Activated T-helper 2 cell treated with anti-CD3 and anti-CD28 coated beads, Interferon-gamma antibody, Interleukin-2, Interleukin-4, amounts not matched to agents 10 μg/mL and 5 μg/mL and 100 μg/mL, durations not matched to agents 14 hours and 24 hours and 36 hours (primary cell): ENCODE measurements around the gene KRT77. TPM values are rescaled to one million over a fixed set of nuclear protein-coding genes. Genes with fewer than 3 reads are reported as not detected.

Source experiments
- total RNA-seq: library from RNA; stranded (reverse); gene quantifications from 2 replicates; pipeline ENCODE4 v1.2.3, GENCODE V29; 2022

Gene KRT77
- total RNA-seq, 1 donor from 2014 or later: not detected

Other genes starting within 250 kb of the KRT77 start
- not detected in 2 replicates for gene KRT6C, start 229.7 kb downstream of the KRT77 start, total RNA-seq
- gene KRT6A, start 210.3 kb downstream of the KRT77 start, total RNA-seq: not detected in 2 replicates
- gene KRT5, start 183.1 kb downstream of the KRT77 start, total RNA-seq: not detected in 2 replicates
- not detected in 2 replicates for gene KRT71, start 150.4 kb downstream of the KRT77 start, total RNA-seq
- gene KRT74, start 129.7 kb downstream of the KRT77 start, total RNA-seq: not detected in 2 replicates
- gene KRT72, start 102.1 kb downstream of the KRT77 start, total RNA-seq: not detected in 2 replicates
- gene KRT73, start 85.0 kb downstream of the KRT77 start, total RNA-seq: not detected in 2 replicates
- gene KRT2, start 51.3 kb downstream of the KRT77 start, total RNA-seq: not detected in 2 replicates
- gene KRT1, start 23.1 kb downstream of the KRT77 start, total RNA-seq: 3.0 and 3.4 TPM in 2 replicates
- not detected in 2 replicates for gene KRT76, start 73.8 kb upstream of the KRT77 start, total RNA-seq
- gene KRT3, start 92.6 kb upstream of the KRT77 start, total RNA-seq: not detected in 2 replicates
- gene KRT4, start 110.6 kb upstream of the KRT77 start, total RNA-seq: not detected in 2 replicates
- not detected in 2 replicates for gene KRT79, start 130.8 kb upstream of the KRT77 start, total RNA-seq
- not detected in 2 replicates for gene KRT78, start 145.5 kb upstream of the KRT77 start, total RNA-seq
- 0.18 and 0.25 TPM in 2 replicates for gene KRT8, start 201.6 kb upstream of the KRT77 start, total RNA-seq
- gene KRT18, start 245.6 kb upstream of the KRT77 start, total RNA-seq: 1.3 and 1.9 TPM in 2 replicates